ENCODE measurements around the gene MCTP2. TPM values are rescaled to one million over a fixed set of nuclear protein-coding genes. Genes with fewer than 3 reads are reported as not detected.
"Not testable (repeated sequence)": the region's sequence is repeated elsewhere in the genome, so short reads cannot be mapped to it uniquely, and the experiment has no call there.

MCTP2 gene
- total RNA-seq, 1 donor from 2014 or later = 4.8 TPM

DNA sequence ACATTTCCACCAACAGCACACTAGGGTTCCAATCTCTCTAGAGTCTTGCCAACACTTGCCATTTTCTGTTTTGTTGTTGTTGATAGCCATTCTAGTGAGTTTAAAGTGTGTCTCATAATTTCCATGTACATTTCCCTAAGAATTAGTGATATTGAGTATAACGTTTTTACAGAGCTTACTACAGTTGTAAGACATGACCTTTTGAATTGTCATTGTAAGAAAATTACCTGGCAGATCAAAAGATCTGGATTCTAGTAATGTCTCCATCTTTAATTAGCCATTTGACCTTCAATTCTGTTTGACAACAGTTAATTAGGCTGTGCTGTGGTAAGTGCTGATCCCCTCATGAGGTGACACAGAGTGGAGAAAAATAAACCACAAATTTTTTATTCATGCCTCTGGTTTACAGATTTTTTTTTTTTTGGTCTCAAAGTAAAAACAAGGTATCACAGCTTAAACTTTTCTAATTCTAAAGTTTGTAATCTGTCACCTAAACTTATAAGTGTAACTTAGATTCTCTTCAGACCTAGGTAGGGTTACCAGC is 20.9 kb downstream of the MCTP2 start:
- TF ChIP-seq, protein P1, sequence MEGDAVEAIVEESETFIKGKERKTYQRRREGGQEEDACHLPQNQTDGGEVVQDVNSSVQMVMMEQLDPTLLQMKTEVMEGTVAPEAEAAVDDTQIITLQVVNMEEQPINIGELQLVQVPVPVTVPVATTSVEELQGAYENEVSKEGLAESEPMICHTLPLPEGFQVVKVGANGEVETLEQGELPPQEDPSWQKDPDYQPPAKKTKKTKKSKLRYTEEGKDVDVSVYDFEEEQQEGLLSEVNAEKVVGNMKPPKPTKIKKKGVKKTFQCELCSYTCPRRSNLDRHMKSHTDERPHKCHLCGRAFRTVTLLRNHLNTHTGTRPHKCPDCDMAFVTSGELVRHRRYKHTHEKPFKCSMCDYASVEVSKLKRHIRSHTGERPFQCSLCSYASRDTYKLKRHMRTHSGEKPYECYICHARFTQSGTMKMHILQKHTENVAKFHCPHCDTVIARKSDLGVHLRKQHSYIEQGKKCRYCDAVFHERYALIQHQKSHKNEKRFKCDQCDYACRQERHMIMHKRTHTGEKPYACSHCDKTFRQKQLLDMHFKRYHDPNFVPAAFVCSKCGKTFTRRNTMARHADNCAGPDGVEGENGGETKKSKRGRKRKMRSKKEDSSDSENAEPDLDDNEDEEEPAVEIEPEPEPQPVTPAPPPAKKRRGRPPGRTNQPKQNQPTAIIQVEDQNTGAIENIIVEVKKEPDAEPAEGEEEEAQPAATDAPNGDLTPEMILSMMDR (conservative IDR thresholded peaks at IDR 0.05) = no peak

DNA sequence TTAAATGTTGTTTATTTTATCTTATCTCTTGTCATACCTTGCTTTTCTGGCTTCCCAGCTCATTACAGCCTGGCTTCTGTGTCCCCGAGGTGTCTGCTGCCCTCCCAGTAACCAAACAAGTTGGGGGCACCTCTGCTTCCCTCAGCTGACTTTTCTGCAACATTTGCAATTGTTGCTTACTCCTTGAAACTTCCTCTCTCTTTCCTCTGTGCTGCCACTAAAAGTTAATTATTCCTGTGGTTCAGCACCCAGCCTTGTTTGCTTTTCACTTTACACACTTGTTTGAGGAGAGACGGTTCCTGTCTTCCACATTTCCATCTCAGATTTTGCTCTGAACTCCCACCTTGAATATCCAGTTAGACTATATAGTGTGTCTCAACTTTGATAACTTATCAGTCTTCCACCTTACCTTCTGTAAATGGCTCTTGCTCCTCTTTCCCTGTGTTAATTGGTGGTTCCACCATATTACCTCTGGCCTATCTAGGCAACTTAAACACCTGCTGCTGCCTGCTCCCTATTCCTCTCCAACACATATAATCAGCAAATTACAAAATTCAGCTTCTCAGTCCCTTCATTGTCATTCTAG is 21.6 kb downstream of the MCTP2 start:
- Mint-ChIP-seq H3K4me3 (no peak overlapping the region), H3K9me3 (peaks cover 6% of the 10 kb centered on the region), H3K27me3 (no peaks in the 10 kb centered on the region), H3K27ac (no peak overlapping the region), H3K4me1 (ENCODE audit: unreplicated experiment) (no peaks in the 10 kb centered on the region), H3K36me3 (no peaks in the 10 kb centered on the region)
- TF ChIP-seq, protein P1 (conservative IDR thresholded peaks at IDR 0.05) = no peak
- no peak for DNase-seq (ENCODE audit: extremely low spot score, unreplicated experiment)

More for the DNA sequence above, 20.9 kb downstream of the MCTP2 start:
- Mint-ChIP-seq H3K4me3 (no peak overlapping the region), H3K27ac (no peak overlapping the region), H3K9me3 (peaks cover 6% of the 10 kb centered on the region), H3K36me3 (no peaks in the 10 kb centered on the region), H3K4me1 (ENCODE audit: unreplicated experiment) (no peaks in the 10 kb centered on the region), H3K27me3 (no peaks in the 10 kb centered on the region)
- no peak for DNase-seq (ENCODE audit: extremely low spot score, unreplicated experiment)

GRCh38 chr15:94253742-94254141 is 22.4 kb downstream of the MCTP2 start:
- H3K4me1 Mint-ChIP-seq (ENCODE audit: unreplicated experiment) = no peaks in the 10 kb centered on the region
- H3K9me3 Mint-ChIP-seq = peaks cover 6% of the 10 kb centered on the region
- no peaks in the 10 kb centered on the region for H3K27me3 Mint-ChIP-seq
- H3K27ac Mint-ChIP-seq = no peak overlapping the region
- TF ChIP-seq, protein P1 (conservative IDR thresholded peaks at IDR 0.05) = no peak
- H3K4me3 Mint-ChIP-seq = no peak overlapping the region
- no peak for DNase-seq (ENCODE audit: extremely low spot score, unreplicated experiment)
- H3K36me3 Mint-ChIP-seq = no peaks in the 10 kb centered on the region

DNA sequence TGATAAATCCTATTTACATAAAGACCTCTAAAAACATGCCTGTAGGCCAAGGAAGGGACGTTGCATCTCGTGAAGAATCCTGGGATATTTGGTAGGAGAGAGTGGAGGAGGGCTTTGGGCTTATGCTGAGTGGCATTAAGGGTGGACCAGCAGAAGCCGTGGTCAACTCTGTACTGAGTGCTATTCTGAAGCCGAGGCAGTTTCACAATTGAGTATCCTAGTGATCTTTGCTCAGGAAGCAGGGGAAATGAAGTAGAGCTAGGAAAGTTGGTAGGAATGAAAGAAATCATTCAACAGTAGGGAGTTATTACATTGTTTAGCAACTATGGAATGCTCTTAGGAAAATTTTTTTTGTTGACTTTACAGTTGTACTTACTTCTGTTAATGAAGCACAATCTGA is 24.2 kb downstream of the MCTP2 start:
- no peaks in the 10 kb centered on the region for H3K36me3 Mint-ChIP-seq
- H3K27ac Mint-ChIP-seq = no peak overlapping the region
- no peak for DNase-seq (ENCODE audit: extremely low spot score, unreplicated experiment)
- H3K4me1 Mint-ChIP-seq (ENCODE audit: unreplicated experiment) = no peaks in the 10 kb centered on the region
- peaks cover 6% of the 10 kb centered on the region for H3K9me3 Mint-ChIP-seq
- no peak overlapping the region for H3K4me3 Mint-ChIP-seq
- no peaks in the 10 kb centered on the region for H3K27me3 Mint-ChIP-seq
- TF ChIP-seq, protein P1 (conservative IDR thresholded peaks at IDR 0.05) = no peak

DNA sequence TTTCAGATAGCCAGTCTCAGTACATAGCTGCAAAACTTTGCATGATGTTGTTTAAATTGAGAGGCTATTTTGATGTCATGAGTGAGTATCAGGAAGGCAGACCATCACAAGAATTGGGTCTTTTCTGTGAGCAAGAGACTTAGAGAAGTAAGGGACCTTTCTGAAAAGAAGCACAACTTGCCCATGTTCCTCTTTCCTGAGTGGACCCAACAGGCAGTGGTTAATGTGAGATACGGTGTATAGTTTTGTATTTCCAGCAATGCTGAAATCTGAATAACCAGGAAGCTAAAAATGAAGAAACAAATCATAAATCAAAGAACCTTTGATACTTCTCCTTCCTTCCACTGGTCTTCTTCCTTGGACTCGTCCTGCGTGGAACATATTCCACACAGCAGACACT is 25.1 kb downstream of the MCTP2 start:
- Mint-ChIP-seq H3K4me1 (ENCODE audit: unreplicated experiment) (no peaks in the 10 kb centered on the region), H3K4me3 (no peak overlapping the region), H3K27me3 (no peaks in the 10 kb centered on the region), H3K36me3 (no peaks in the 10 kb centered on the region), H3K27ac (no peak overlapping the region), H3K9me3 (peaks cover 6% of the 10 kb centered on the region)
- DNase-seq (ENCODE audit: extremely low spot score, unreplicated experiment) = no peak
- TF ChIP-seq, protein P1 (conservative IDR thresholded peaks at IDR 0.05) = no peak

- DNase-seq (ENCODE audit: extremely low spot score, unreplicated experiment); H3K9me3 Mint-ChIP-seq; H3K27ac Mint-ChIP-seq: not testable (repeated sequence)
These were observed 26.4 kb downstream of the MCTP2 start for GRCh38 chr15:94257776-94258175.

More at GRCh38 chr15:94257776-94258175, 26.4 kb downstream of the MCTP2 start:
- H3K36me3 Mint-ChIP-seq; H3K4me1 Mint-ChIP-seq (ENCODE audit: unreplicated experiment); H3K27me3 Mint-ChIP-seq; H3K4me3 Mint-ChIP-seq: not testable (repeated sequence)
